Panc1 (cell line): ENCODE data around the gene LRMDA. TPM values are rescaled to one million over a fixed set of nuclear protein-coding genes. Genes with fewer than 3 reads are reported as not detected.

Source experiments
- ATAC-seq: fragments of 200-7000 bp; cut with Tn5 transposase; 2 replicates; pipeline ENCODE4 v1.9.1; 2020; ENCODE audit warnings: mild to moderate bottlenecking, moderate library complexity
- BruUV-seq: library from RNA; stranded (reverse); fragments of 400-500 nt; replicated peaks from 2 replicates; lab custom pipeline; 2021; lab: Mats Ljungman, UMichigan
- CTCF ChIA-PET: fragments of 300-600 bp; sonication (Branson Sonifier 250); formaldehyde crosslinking; loops from one replicate; lab custom pipeline; 2022; ENCODE audit warnings: antibody characterized with exemption; lab: Charles Lee
- POLR2A ChIA-PET: fragments of 300-600 bp; sonication (Branson Sonifier 250); formaldehyde crosslinking; loops from one replicate; lab custom pipeline; 2022; ENCODE audit warnings: antibody characterized with exemption; lab: Charles Lee
- DNase-seq: peaks from one replicate; pipeline ENCODE4 v3.0.0-alpha.2; 2010; ENCODE audit warnings: low read depth, low spot score
- H3K27ac ChIP-seq: 2 replicates; pipeline ENCODE4 v1.5.1; 2011; ENCODE audit warnings: mild to moderate bottlenecking, low read length, inconsistent platforms
- H3K27me3 ChIP-seq: fragments of 200-500 bp; sonication (Bioruptor generic); 2 replicates; pipeline ENCODE4 v1.6.0; 2014; ENCODE audit warnings: low read length, inconsistent platforms; ENCODE audit not compliant: control insufficient read depth, insufficient read depth
- H3K36me3 ChIP-seq: fragments of 200-500 bp; sonication (Bioruptor generic); 2 replicates; pipeline ENCODE4 v1.5.1; 2014; ENCODE audit warnings: inconsistent platforms, mild to moderate bottlenecking, low read length, moderate library complexity; ENCODE audit not compliant: control insufficient read depth, insufficient read depth
- H3K4me1 ChIP-seq: 2 replicates; pipeline ENCODE4 v1.5.1; 2011; ENCODE audit warnings: inconsistent platforms, mild to moderate bottlenecking, low read length, moderate library complexity; ENCODE audit not compliant: control insufficient read depth, insufficient read depth
- H3K4me3 ChIP-seq, 2 experiments: 2 replicates each; pipeline ENCODE4 v1.5.1; 2011 to 2012; ENCODE audit warnings: low read depth in 2 of 2, low read length in 2 of 2, mild to moderate bottlenecking in 2 of 2, inconsistent platforms in 1 of 2, moderate library complexity in 1 of 2
- H3K9me3 ChIP-seq: fragments of 200-500 bp; sonication (Bioruptor generic); 2 replicates; pipeline ENCODE4 v1.5.1; 2014; ENCODE audit warnings: low read depth, mild to moderate bottlenecking, inconsistent platforms, low read length, moderate library complexity; ENCODE audit not compliant: control insufficient read depth, insufficient read depth
- CTCF ChIP-seq: fragments of 450-650 bp; IDR thresholded peaks from 2 replicates; pipeline ENCODE4 v1.5.1; 2017; ENCODE audit warnings: mild to moderate bottlenecking
- POLR2AphosphoS5 ChIP-seq: IDR thresholded peaks from 2 replicates; pipeline ENCODE4 v1.6.1; 2012; ENCODE audit warnings: mild to moderate bottlenecking, low read depth, low read length, moderate library complexity
- SIN3A ChIP-seq: IDR thresholded peaks from 2 replicates; pipeline ENCODE4 v1.6.1; 2012; ENCODE audit warnings: low read depth, mild to moderate bottlenecking, low read length, moderate library complexity, borderline replicate concordance; ENCODE audit not compliant: insufficient read depth
- TCF7L2 ChIP-seq: IDR thresholded peaks from 2 replicates; pipeline ENCODE4 v1.6.1; 2011; ENCODE audit warnings: mild to moderate bottlenecking, low read depth, low read length, inconsistent platforms
- in situ Hi-C: cut with HindIII; loops from 2 replicates; pipeline ENCODE4 v1.10.0; 2016; ENCODE audit warnings: low sequenced_read_pairs, low pct_unique_long_range_greater_than_20kb
- intact Hi-C: fragments of 100-400 bp; cut with micrococcal nuclease; formaldehyde crosslinking; loops from one replicate; pipeline ENCODE4 v1.10.0; 2022; ENCODE audit not compliant: unreplicated experiment
- total RNA-seq: library from RNA; stranded (reverse); gene quantifications from one replicate; pipeline ENCODE4 v1.2.1, GENCODE V29; 2021; ENCODE audit not compliant: unreplicated experiment
- TF ChIP-seq, protein P1 (sequence below), 2 experiments: IDR thresholded peaks; 2 replicates each; pipeline ENCODE4 v1.6.1; 2011 to 2012; ENCODE audit warnings: low read depth in 2 of 2, control low read depth in 1 of 2, low read length in 1 of 2, mild to moderate bottlenecking in 1 of 2, moderate library complexity in 1 of 2; ENCODE audit not compliant: insufficient read depth in 1 of 2

Gene LRMDA
- total RNA-seq, 1 experiment from 2014 or later: 1.2 TPM

GRCh38 chr10:76297358-76297757 is 865.9 kb downstream of the LRMDA start:
- TF ChIP-seq SIN3A: no peak
- CTCF ChIA-PET: no interaction called here
- BruUV-seq: no TSS peak
- POLR2A ChIA-PET: no interaction called here
- intact Hi-C loops (no loop called here), in situ Hi-C loops (no loop called here)
- DNase-seq: no peak
- no peaks in the 10 kb centered on the region for H3K9me3 ChIP-seq
- no peak overlapping the region for H3K27ac ChIP-seq
- H3K4me1 ChIP-seq: no peaks in the 10 kb centered on the region
- H3K27me3 ChIP-seq: peaks cover 10% of the 10 kb centered on the region; the same call in 1 of the 2 replicates
- H3K4me3 ChIP-seq: no peak overlapping the region
- no peak for ATAC-seq
- no peaks in the 10 kb centered on the region for H3K36me3 ChIP-seq

- Histone ChIP-seq H3K27me3 (peaks cover 10% of the 10 kb centered on the region; the same call in 1 of the 2 replicates), H3K36me3 (no peaks in the 10 kb centered on the region), H3K27ac (no peak overlapping the region), H3K4me3 (no peak overlapping the region), H3K9me3 (no peaks in the 10 kb centered on the region), H3K4me1 (no peaks in the 10 kb centered on the region)
- intact Hi-C loops (no loop called here), in situ Hi-C loops (no loop called here)
- no peak for DNase-seq
- CTCF ChIA-PET: no interaction called here
- no peak for ATAC-seq
- POLR2A ChIA-PET: no interaction called here
- TF ChIP-seq SIN3A (no peak), CTCF (no peak), TCF7L2 (no peak), POLR2AphosphoS5 (no peak)
- TF ChIP-seq, protein P1, sequence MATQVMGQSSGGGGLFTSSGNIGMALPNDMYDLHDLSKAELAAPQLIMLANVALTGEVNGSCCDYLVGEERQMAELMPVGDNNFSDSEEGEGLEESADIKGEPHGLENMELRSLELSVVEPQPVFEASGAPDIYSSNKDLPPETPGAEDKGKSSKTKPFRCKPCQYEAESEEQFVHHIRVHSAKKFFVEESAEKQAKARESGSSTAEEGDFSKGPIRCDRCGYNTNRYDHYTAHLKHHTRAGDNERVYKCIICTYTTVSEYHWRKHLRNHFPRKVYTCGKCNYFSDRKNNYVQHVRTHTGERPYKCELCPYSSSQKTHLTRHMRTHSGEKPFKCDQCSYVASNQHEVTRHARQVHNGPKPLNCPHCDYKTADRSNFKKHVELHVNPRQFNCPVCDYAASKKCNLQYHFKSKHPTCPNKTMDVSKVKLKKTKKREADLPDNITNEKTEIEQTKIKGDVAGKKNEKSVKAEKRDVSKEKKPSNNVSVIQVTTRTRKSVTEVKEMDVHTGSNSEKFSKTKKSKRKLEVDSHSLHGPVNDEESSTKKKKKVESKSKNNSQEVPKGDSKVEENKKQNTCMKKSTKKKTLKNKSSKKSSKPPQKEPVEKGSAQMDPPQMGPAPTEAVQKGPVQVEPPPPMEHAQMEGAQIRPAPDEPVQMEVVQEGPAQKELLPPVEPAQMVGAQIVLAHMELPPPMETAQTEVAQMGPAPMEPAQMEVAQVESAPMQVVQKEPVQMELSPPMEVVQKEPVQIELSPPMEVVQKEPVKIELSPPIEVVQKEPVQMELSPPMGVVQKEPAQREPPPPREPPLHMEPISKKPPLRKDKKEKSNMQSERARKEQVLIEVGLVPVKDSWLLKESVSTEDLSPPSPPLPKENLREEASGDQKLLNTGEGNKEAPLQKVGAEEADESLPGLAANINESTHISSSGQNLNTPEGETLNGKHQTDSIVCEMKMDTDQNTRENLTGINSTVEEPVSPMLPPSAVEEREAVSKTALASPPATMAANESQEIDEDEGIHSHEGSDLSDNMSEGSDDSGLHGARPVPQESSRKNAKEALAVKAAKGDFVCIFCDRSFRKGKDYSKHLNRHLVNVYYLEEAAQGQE (IDR thresholded peaks at IDR 0.05; ENCODE audit: insufficient read depth in 1 of 2, low read depth in 2 of 2, low read length in 1 of 2): no peak
- no TSS peak for BruUV-seq
Observed at GRCh38 chr10:76297780-76298281, 866.4 kb downstream of the LRMDA start.

- DNase-seq (no peak), ATAC-seq (no peak)
- BruUV-seq: no TSS peak
- no peak overlapping the region for H3K4me3 ChIP-seq
- in situ Hi-C loops (no loop called here), intact Hi-C loops (no loop called here)
- H3K27me3 ChIP-seq: peaks cover 10% of the 10 kb centered on the region; the same call in 1 of the 2 replicates
- ChIA-PET POLR2A (no interaction called here), CTCF (no interaction called here)
- no peaks in the 10 kb centered on the region for H3K36me3 ChIP-seq
- no peaks in the 10 kb centered on the region for H3K9me3 ChIP-seq
- no peak overlapping the region for H3K27ac ChIP-seq
- no peaks in the 10 kb centered on the region for H3K4me1 ChIP-seq
- TF ChIP-seq SIN3A (no peak), CTCF (no peak), TCF7L2 (no peak), POLR2AphosphoS5 (no peak)
- TF ChIP-seq, protein P1 (IDR thresholded peaks at IDR 0.05; ENCODE audit: insufficient read depth in 1 of 2, low read depth in 2 of 2, low read length in 1 of 2): no peak
Observed at GRCh38 chr10:76298329-76298728, 866.9 kb downstream of the LRMDA start.
